Kidney (tissue), 14 donors: ENCODE measurements around the gene C1QTNF8. TPM values are rescaled to one million over a fixed set of nuclear protein-coding genes. Genes with fewer than 3 reads are reported as not detected.

ENCODE experiments used
- DNase-seq, 5 donors: peaks; one replicate each; pipeline ENCODE4 v3.0.0-alpha.2; 2013 to 2020
- FAIRE-seq: peaks from 2 replicates; lab custom pipeline; 2012; peaks lifted over from hg19 to GRCh38; lab: Jason Lieb, UNC
- H3K27ac ChIP-seq, 2 donors: one replicate each; pipeline ENCODE4 v1.7.0; 2013; ENCODE audit warnings: low read depth in 2 of 2, low read length in 2 of 2, inconsistent platforms in 1 of 2
- H3K27me3 ChIP-seq: one replicate; pipeline ENCODE4 v1.7.1; 2013; ENCODE audit warnings: low read length, inconsistent platforms; ENCODE audit not compliant: control insufficient read depth, insufficient read depth
- H3K36me3 ChIP-seq, 3 donors: one replicate each; pipeline versions ENCODE4 v1.7.0 to v1.7.1; 2013; ENCODE audit warnings: low read length in 3 of 3, control low read depth in 1 of 3, inconsistent platforms in 1 of 3; ENCODE audit not compliant: insufficient read depth in 3 of 3, control insufficient read depth in 2 of 3
- H3K4me1 ChIP-seq, 3 donors: one replicate each; pipeline versions ENCODE4 v1.7.0 to v1.7.1; 2013; ENCODE audit warnings: low read length in 3 of 3, inconsistent platforms in 1 of 3, low read depth in 1 of 3; ENCODE audit not compliant: control insufficient read depth in 2 of 3, insufficient read depth in 2 of 3
- H3K4me3 ChIP-seq, 3 donors: one replicate each; pipeline versions ENCODE4 v1.7.0 to v1.8.1; 2013; ENCODE audit warnings: low read length in 3 of 3, control low read depth in 1 of 3, inconsistent platforms in 1 of 3
- H3K9ac ChIP-seq, 3 donors: one replicate each; pipeline versions ENCODE4 v1.7.0 to v1.7.1; 2013; ENCODE audit warnings: low read length in 3 of 3, control low read depth in 1 of 3, inconsistent platforms in 1 of 3
- H3K9me3 ChIP-seq, 3 donors: one replicate each; pipeline versions ENCODE4 v1.7.0 to v1.7.1; 2013; ENCODE audit warnings: low read length in 3 of 3, control low read depth in 1 of 3, inconsistent platforms in 1 of 3; ENCODE audit not compliant: control insufficient read depth in 2 of 3, insufficient read depth in 1 of 3
- CTCF ChIP-seq: IDR thresholded peaks from 3 replicates; pipeline ENCODE4 v1.5.1; 2012; ENCODE audit warnings: mild to moderate bottlenecking, moderate library complexity, borderline replicate concordance; ENCODE audit not compliant: insufficient read depth; ENCODE audit errors: extremely low read depth
- intact Hi-C: fragments of 100-400 bp; cut with DNase I; formaldehyde crosslinking; loops from one replicate; pipeline ENCODE4 v1.11.1; 2022
- polyA plus RNA-seq: library from polyadenylated mRNA; stranded (reverse); fragments of 350-450 nt; fragmentation: Illumina TruSeq; extraction: RNeasy Lipid Tissue Mini Kit (QIAGEN cat#74804); gene quantifications from one replicate; pipeline ENCODE4 v1.2.3, GENCODE V29; 2014; ENCODE audit warnings: low read depth, low replicate concordance; ENCODE audit not compliant: insufficient read depth
- total RNA-seq: library from RNA; stranded (reverse); fragmentation: NEBNext Ultra II Directional; extraction: Animal tissue kit (Norgen Biotek cat#: 25700); gene quantifications from one replicate; pipeline ENCODE4 v1.2.1, GENCODE V29; 2021
- donor health status: control.
- donor health status: control.
- donor health status: control.
- donor health status: control.
- donor health status: control.
- donor health status: DM: yes; HTN: yes; CAD: no.
- donor health status: Normal renal cell carcinoma (clear cell type).

Gene C1QTNF8
- total and polyA plus RNA-seq, 2 donors from 2014 or later: not detected

DNA sequence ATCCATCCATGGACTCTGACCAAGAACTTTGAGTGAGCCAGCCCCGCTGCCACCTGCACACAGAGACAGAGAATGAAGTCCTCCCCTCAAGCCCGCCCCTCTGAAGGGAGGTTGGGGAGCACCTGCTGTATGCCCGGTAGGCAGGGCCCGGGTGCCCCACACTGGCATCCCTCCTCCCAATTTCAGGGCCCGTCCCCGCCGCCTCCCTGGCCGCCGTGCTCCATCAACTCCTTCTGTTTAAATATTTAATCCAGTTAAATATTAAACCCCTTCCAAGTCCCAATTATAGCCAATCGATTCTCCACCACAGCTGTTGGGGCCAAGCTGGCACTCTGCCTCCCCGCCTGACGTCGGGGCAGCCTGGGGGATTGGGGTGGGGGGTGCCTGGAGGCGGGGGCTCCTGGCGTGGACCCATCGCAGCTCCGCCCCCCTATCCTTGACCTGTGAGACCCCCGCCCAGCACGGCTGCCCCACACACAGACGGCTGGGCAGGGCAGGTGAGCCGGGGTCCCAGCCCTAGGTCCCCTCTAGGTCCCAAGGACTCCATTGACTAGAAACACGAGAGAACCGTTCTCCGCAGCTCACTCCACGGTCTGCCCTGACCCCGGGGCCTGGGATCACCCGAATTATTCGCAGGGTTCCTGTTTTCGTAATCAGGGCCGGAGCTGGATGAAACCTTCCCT, 38.9 kb upstream of the C1QTNF8 start:
- no peaks in the 10 kb centered on the region for H3K36me3 ChIP-seq
- FAIRE-seq (no peak), DNase-seq (no peak)
- intact Hi-C loops: no loop called here
- peaks cover 0 to 4% (median 0%) of the 10 kb centered on the region in 3 donors for H3K4me1 ChIP-seq
- H3K9ac ChIP-seq: no peak overlapping the region
- no peak for TF ChIP-seq CTCF
- H3K27ac ChIP-seq: no peak overlapping the region
- H3K4me3 ChIP-seq: no peak overlapping the region
- no peaks in the 10 kb centered on the region for H3K27me3 ChIP-seq
- no peaks in the 10 kb centered on the region for H3K9me3 ChIP-seq

GRCh38 chr16:1133810-1134520, 37.9 kb upstream of the C1QTNF8 start:
- Histone ChIP-seq H3K9me3 (no peaks in the 10 kb centered on the region), H3K36me3 (no peaks in the 10 kb centered on the region), H3K9ac (no peak overlapping the region), H3K27ac (no peak overlapping the region), H3K4me3 (no peak overlapping the region), H3K4me1 (peaks cover 0 to 4% (median 0%) of the 10 kb centered on the region in 3 donors), H3K27me3 (no peaks in the 10 kb centered on the region)
- no peak for TF ChIP-seq CTCF
- intact Hi-C loops: no loop called here
- DNase-seq (no peak), FAIRE-seq (no peak)

GRCh38 chr16:1133271-1133670, 37.2 kb upstream of the C1QTNF8 start:
- Histone ChIP-seq H3K9ac (no peak overlapping the region), H3K27ac (no peak overlapping the region), H3K9me3 (no peaks in the 10 kb centered on the region), H3K36me3 (no peaks in the 10 kb centered on the region), H3K27me3 (no peaks in the 10 kb centered on the region), H3K4me1 (peaks cover 0 to 4% (median 0%) of the 10 kb centered on the region in 3 donors), H3K4me3 (no peak overlapping the region)
- intact Hi-C loops: no loop called here
- no peak for TF ChIP-seq CTCF
- no peak for FAIRE-seq
- no peak for DNase-seq
